ENCODE data around the gene AGAP3.

The AGAP3 gene

GRCh38 chr7:151118108-151119054, 32.1 kb downstream of the AGAP3 start:
- Histone ChIP-seq H3K4me1 (ENCODE audit: control insufficient read depth in 1 of 2, insufficient read depth in 1 of 2, low read depth in 1 of 2, low read length in 1 of 2) (peaks cover 0 to 3% of the 10 kb centered on the region in 2 experiments), H3K27ac (no peak overlapping the region), H3K9me3 (no peaks in the 10 kb centered on the region), H3K4me3 (ENCODE audit: low read depth in 1 of 2, low read length in 1 of 2) (no peak overlapping the region), H3K27me3 (peaks cover 38% of the 10 kb centered on the region), H3K36me3 (peaks cover 3% of the 10 kb centered on the region)
- TF ChIP-seq CTCF (IDR thresholded peaks at IDR 0.05), result no peak

GRCh38 chr7:151119055-151119415, 32.8 kb downstream of the AGAP3 start:
- Histone ChIP-seq H3K36me3 (peaks cover 3% of the 10 kb centered on the region), H3K4me3 (ENCODE audit: low read depth in 1 of 2, low read length in 1 of 2) (no peak overlapping the region), H3K27me3 (peaks cover 32% of the 10 kb centered on the region), H3K27ac (no peak overlapping the region), H3K4me1 (ENCODE audit: control insufficient read depth in 1 of 2, insufficient read depth in 1 of 2, low read depth in 1 of 2, low read length in 1 of 2) (peaks cover 0 to 3% of the 10 kb centered on the region in 2 experiments), H3K9me3 (no peaks in the 10 kb centered on the region)
- no peak for TF ChIP-seq CTCF (IDR thresholded peaks at IDR 0.05)

DNA sequence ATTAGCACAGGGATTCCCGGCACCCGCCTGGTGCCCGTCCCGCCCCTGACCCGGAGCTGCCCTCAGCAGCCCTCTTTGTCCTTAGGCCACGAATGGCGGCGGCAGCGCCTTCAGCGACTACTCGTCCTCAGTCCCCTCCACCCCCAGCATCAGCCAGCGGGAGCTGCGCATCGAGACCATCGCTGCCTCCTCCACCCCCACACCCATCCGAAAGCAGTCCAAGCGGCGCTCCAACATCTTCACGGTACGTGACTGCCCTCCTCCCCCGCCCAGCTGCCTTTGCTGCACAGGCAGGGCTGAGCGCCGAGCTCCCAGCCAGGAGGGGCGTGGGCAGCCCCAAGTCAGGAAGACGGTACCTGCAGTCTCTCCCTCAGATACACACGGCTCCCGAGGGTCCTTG, 33.6 kb downstream of the AGAP3 start:
- Histone ChIP-seq H3K9me3 (no peaks in the 10 kb centered on the region), H3K36me3 (peaks cover 3% of the 10 kb centered on the region), H3K4me1 (ENCODE audit: control insufficient read depth in 1 of 2, insufficient read depth in 1 of 2, low read depth in 1 of 2, low read length in 1 of 2) (peaks cover 0 to 3% of the 10 kb centered on the region in 2 experiments), H3K27ac (no peak overlapping the region), H3K27me3 (peaks cover 26% of the 10 kb centered on the region), H3K4me3 (ENCODE audit: low read depth in 1 of 2, low read length in 1 of 2) (no peak overlapping the region)
- no peak for TF ChIP-seq CTCF (IDR thresholded peaks at IDR 0.05)

- no peak overlapping the region for H3K27ac ChIP-seq
- TF ChIP-seq CTCF (IDR thresholded peaks at IDR 0.05), result no peak
- H3K27me3 ChIP-seq, result peaks cover 16% of the 10 kb centered on the region
- H3K9me3 ChIP-seq, result no peaks in the 10 kb centered on the region
- H3K36me3 ChIP-seq, result peaks cover 3% of the 10 kb centered on the region
- H3K4me3 ChIP-seq (ENCODE audit: low read depth in 1 of 2, low read length in 1 of 2), result no peak overlapping the region
- H3K4me1 ChIP-seq (ENCODE audit: control insufficient read depth in 1 of 2, insufficient read depth in 1 of 2, low read depth in 1 of 2, low read length in 1 of 2), result no peaks in the 10 kb centered on the region
These were observed 34.6 kb downstream of the AGAP3 start for GRCh38 chr7:151120896-151121295.

GRCh38 chr7:151121380-151122170, 35.3 kb downstream of the AGAP3 start:
- H3K4me3 ChIP-seq (ENCODE audit: low read depth in 1 of 2, low read length in 1 of 2), result no peak overlapping the region
- peaks cover 3% of the 10 kb centered on the region for H3K36me3 ChIP-seq

More at GRCh38 chr7:151121380-151122170, 35.3 kb downstream of the AGAP3 start:
- Histone ChIP-seq H3K27ac (no peak overlapping the region), H3K4me1 (ENCODE audit: control insufficient read depth in 1 of 2, insufficient read depth in 1 of 2, low read depth in 1 of 2, low read length in 1 of 2) (no peaks in the 10 kb centered on the region), H3K27me3 (peaks cover 9% of the 10 kb centered on the region), H3K9me3 (no peaks in the 10 kb centered on the region)
- no peak for TF ChIP-seq CTCF (IDR thresholded peaks at IDR 0.05)

All from neutrophil (primary cell).